ENCODE data around the gene EZH2.
A peak's percentile ranks its signal among the peaks of the same experiment; 100 is the strongest.

The EZH2 gene

DNA sequence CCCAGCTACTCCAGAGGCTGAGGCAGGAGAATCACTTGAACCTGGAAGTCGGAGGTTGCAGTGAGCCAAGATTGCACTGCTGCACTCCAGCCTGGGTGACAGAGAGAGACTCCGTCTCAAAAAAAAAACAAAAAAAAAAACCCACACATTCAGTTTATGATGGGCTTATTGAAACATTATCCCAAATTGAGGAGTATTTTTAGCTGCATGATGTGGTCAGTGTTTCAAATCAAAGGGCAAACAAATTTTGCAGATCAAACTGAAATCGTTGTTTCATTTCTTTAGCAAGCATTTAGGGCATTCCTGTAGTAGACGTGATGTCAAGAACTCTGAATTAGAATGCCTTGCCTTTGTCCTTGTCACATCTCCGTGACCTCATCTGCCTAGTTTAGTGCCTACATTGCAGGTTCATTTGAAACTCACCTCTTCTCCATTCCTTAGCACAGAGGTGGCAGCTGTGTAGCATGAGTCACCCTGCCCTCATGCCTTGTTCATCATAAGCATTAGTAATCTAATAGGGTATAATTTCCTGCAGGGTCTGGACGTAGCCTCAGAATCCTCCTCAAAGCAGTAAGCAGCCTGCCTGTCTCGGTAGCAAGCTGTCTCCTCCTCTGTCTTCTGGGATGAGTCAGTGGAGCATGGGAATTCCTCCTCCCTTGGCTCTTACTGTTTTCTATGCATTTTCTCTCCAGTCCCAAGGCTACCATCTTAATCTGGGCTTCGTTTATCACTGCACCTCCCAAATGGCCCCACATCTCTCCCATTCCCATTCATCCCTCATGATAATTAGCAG, 111.6 kb downstream of the EZH2 start:
- DNase-seq (ENCODE audit: low read depth in 2 of 2, low spot score in 1 of 2) = peak; percentile 1 to 12

DNA sequence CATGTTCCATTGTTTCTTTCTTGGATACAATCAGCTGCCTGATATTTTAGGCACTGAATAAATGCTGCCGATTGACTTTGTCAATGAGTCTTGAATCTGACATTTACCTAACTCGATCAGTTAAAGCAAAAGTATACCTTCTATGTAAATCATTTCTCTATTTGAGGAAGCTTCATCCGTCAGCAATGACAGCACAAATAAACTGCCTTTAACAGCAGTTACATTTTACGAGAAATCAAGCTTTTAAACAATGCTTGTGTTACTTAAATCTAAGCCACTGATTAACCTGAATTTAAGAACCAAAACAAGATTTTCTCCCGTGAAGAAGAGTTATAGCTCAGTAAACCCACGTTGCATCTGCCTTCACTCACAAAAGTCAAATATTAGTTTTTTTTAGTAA, 114.1 kb downstream of the EZH2 start:
- DNase-seq (ENCODE audit: low read depth in 2 of 2, low spot score in 1 of 2) = no peak

- DNase-seq (ENCODE audit: low read depth in 2 of 2, low spot score in 1 of 2) = no peak
Observed at GRCh38 chr7:148763622-148764021, 120.5 kb downstream of the EZH2 start.

DNA sequence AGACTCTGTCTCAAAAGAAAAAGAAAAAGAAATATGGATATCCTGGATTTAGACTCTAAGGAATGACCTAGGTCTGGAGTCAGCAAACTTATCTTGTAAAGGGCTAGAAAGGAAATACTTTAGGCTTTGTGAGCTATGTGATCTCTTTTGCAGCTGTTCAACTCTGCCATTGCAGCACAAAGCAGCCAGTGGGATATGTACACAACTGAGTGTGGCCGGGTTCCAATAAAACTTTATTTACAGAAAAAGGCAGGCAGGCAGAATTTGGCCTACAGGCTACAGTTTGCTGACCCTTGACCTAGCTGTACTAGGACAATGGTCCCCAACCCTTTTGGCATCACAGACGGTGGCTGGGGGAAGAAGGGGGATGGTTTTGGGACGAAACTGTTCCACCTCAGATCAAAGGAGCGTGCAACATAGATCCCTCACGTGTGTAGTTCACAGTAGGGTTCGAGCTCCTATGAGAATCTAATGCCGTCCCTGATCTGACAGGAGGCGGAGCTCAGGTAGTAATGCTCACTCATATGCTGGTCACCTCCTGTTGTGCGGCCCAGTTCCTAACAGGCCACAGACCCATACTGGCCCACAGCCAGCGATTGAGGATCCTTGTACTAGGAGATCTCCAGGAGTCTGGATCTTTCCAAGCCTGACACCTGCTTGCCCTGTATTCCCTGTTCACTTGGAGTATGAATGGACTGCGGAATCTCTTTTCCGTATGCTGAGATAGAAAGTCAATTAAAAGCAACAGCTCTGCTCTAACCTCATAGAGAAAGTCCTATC, 122.4 kb downstream of the EZH2 start:
- no peak for DNase-seq (ENCODE audit: low read depth in 2 of 2, low spot score in 1 of 2)

Data from stimulated activated CD8-positive, alpha-beta memory T cell treated with anti-CD3 and anti-CD28 coated beads, Interleukin-4, amount 100 ng/mL, for 4 hours (primary cell).